ENCODE results near the gene TPRG1L. TPM values are rescaled to one million over a fixed set of nuclear protein-coding genes. Genes with fewer than 3 reads are reported as not detected.

The TPRG1L gene
- total and polyA plus RNA-seq, 2 experiments from 2014 or later = 6.2 to 20.3 TPM

DNA sequence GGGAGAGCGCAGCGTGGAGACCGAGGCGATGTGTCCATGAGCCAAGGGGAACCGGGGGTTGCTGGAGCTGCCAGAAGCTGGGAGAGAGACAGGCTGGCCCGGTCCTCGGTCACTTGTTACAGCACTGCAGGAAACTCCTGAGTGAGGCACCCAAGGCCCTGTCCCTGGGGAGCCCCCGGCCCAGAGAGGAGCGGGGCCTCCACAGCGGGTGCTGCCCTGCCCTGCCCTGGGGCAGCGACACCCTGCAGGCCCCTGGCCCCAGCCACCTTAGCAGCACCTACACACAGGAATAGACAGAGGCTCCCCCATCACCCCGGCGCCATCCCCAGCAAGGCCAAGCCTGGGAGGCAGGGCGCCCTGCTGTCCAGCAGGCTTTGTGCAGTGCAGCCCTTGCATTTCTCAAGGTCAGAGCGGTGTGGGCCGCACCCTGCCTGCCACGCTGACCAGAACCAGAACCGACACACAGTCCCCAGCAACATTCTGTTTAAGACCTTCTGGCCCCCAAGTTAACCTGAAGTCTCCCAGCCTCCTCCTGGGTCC, 6.9 kb upstream of the TPRG1L start (continued):
- TF ChIP-seq ZNF331 (CRISPR knock-in tag; IDR thresholded peaks at IDR 0.05; ENCODE audit: low read depth) = no peak
- TF ChIP-seq, protein P1, sequence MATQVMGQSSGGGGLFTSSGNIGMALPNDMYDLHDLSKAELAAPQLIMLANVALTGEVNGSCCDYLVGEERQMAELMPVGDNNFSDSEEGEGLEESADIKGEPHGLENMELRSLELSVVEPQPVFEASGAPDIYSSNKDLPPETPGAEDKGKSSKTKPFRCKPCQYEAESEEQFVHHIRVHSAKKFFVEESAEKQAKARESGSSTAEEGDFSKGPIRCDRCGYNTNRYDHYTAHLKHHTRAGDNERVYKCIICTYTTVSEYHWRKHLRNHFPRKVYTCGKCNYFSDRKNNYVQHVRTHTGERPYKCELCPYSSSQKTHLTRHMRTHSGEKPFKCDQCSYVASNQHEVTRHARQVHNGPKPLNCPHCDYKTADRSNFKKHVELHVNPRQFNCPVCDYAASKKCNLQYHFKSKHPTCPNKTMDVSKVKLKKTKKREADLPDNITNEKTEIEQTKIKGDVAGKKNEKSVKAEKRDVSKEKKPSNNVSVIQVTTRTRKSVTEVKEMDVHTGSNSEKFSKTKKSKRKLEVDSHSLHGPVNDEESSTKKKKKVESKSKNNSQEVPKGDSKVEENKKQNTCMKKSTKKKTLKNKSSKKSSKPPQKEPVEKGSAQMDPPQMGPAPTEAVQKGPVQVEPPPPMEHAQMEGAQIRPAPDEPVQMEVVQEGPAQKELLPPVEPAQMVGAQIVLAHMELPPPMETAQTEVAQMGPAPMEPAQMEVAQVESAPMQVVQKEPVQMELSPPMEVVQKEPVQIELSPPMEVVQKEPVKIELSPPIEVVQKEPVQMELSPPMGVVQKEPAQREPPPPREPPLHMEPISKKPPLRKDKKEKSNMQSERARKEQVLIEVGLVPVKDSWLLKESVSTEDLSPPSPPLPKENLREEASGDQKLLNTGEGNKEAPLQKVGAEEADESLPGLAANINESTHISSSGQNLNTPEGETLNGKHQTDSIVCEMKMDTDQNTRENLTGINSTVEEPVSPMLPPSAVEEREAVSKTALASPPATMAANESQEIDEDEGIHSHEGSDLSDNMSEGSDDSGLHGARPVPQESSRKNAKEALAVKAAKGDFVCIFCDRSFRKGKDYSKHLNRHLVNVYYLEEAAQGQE (IDR thresholded peaks at IDR 0.05; ENCODE audit: unreplicated experiment) = no peak
- no peak for TF ChIP-seq JUNB (IDR thresholded peaks at IDR 0.05; ENCODE audit: unreplicated experiment)
- TF ChIP-seq, protein P2, sequence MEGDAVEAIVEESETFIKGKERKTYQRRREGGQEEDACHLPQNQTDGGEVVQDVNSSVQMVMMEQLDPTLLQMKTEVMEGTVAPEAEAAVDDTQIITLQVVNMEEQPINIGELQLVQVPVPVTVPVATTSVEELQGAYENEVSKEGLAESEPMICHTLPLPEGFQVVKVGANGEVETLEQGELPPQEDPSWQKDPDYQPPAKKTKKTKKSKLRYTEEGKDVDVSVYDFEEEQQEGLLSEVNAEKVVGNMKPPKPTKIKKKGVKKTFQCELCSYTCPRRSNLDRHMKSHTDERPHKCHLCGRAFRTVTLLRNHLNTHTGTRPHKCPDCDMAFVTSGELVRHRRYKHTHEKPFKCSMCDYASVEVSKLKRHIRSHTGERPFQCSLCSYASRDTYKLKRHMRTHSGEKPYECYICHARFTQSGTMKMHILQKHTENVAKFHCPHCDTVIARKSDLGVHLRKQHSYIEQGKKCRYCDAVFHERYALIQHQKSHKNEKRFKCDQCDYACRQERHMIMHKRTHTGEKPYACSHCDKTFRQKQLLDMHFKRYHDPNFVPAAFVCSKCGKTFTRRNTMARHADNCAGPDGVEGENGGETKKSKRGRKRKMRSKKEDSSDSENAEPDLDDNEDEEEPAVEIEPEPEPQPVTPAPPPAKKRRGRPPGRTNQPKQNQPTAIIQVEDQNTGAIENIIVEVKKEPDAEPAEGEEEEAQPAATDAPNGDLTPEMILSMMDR (conservative IDR thresholded peaks at IDR 0.05; ENCODE audit: low read depth in 2 of 2) = no peak
- no peak for TF ChIP-seq NANOG (IDR thresholded peaks at IDR 0.05; ENCODE audit: borderline replicate concordance)
- TF ChIP-seq POLR2AphosphoS5 (IDR thresholded peaks at IDR 0.05; ENCODE audit: low read depth) = no peak
- TF ChIP-seq CREB1 (CRISPR knock-in tag; IDR thresholded peaks at IDR 0.05; ENCODE audit: low read depth) = no peak
- TF ChIP-seq ZNF114 (CRISPR knock-in tag; IDR thresholded peaks at IDR 0.05) = no peak
- TF ChIP-seq, protein P3, sequence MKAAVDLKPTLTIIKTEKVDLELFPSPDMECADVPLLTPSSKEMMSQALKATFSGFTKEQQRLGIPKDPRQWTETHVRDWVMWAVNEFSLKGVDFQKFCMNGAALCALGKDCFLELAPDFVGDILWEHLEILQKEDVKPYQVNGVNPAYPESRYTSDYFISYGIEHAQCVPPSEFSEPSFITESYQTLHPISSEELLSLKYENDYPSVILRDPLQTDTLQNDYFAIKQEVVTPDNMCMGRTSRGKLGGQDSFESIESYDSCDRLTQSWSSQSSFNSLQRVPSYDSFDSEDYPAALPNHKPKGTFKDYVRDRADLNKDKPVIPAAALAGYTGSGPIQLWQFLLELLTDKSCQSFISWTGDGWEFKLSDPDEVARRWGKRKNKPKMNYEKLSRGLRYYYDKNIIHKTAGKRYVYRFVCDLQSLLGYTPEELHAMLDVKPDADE (IDR thresholded peaks at IDR 0.05) = no peak

DNA sequence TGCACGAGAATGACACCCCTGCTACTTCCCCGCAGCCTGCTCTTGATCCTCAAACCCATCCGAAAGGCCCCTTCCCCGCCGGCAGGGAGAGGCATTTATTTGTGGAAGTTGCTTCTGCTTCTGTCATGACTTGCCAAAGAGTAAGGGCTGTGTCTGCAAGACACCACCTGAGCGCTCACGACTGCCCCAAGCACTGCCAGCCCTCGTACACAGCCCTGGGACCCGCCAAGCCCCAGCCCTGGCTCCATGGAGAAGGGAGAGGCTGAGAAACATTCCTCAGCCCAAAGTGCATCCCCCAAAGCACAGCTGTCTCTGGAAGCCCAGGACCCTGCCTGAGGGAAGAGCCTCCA, 6.3 kb upstream of the TPRG1L start:
- H3K36me3 ChIP-seq (ENCODE audit: insufficient read depth) = no peaks in the 10 kb centered on the region
- ATAC-seq = peak; percentile 7; the same call in 1 of the 3 replicates
- no peak overlapping the region for H2AFZ ChIP-seq
- H3F3A ChIP-seq (replicated peaks; ENCODE audit: low read depth) = no peaks in the 10 kb centered on the region
- peaks cover 5% of the 10 kb centered on the region; the same call in 1 of the 2 replicates for H3K4me1 ChIP-seq (ENCODE audit: insufficient read depth)
- H4K20me1 ChIP-seq (replicated peaks; ENCODE audit: insufficient read depth) = no peaks in the 10 kb centered on the region
- H3K79me2 ChIP-seq (replicated peaks; ENCODE audit: insufficient read depth) = no peaks in the 10 kb centered on the region
- no peak overlapping the region for H3K4me2 ChIP-seq
- H3K27ac ChIP-seq (ENCODE audit: low read depth) = no peak overlapping the region
- Mint-ChIP-seq H3K27me3 (ENCODE audit: insufficient read depth, low read depth, poor library complexity) (peaks cover 9% of the 10 kb centered on the region), H3K4me3 (no peak overlapping the region), H3K9me3 (peaks cover 3% of the 10 kb centered on the region; the same call in 2 of the 3 replicates), H3K27ac (no peak overlapping the region), H3K4me1 (peaks cover 24% of the 10 kb centered on the region), H3K36me3 (ENCODE audit: low read depth) (no peaks in the 10 kb centered on the region)
- no peaks in the 10 kb centered on the region for H3K9me2 ChIP-seq (ENCODE audit: insufficient read depth)
- H3K27me3 ChIP-seq (ENCODE audit: insufficient read depth) = no peaks in the 10 kb centered on the region
- no peak for TF ChIP-seq POLR2AphosphoS5 (IDR thresholded peaks at IDR 0.05; ENCODE audit: low read depth)
- TF ChIP-seq, protein P2 (conservative IDR thresholded peaks at IDR 0.05; ENCODE audit: low read depth in 2 of 2) = no peak
- TF ChIP-seq JUNB (IDR thresholded peaks at IDR 0.05; ENCODE audit: unreplicated experiment) = no peak
- TF ChIP-seq, protein P1 (IDR thresholded peaks at IDR 0.05; ENCODE audit: unreplicated experiment) = no peak
- TF ChIP-seq ZNF331 (CRISPR knock-in tag; IDR thresholded peaks at IDR 0.05; ENCODE audit: low read depth) = no peak
- no peak overlapping the region for H3K4me3 ChIP-seq
- no peak for DNase-seq (ENCODE audit: low spot score)
